A549 (cell line): ENCODE results near the gene BLMH. TPM values are rescaled to one million over a fixed set of nuclear protein-coding genes. Genes with fewer than 3 reads are reported as not detected.

Experiments
- ATAC-seq, 2 experiments: fragments of 200-7000 bp in 1 of 2; fragments of >200 bp in 1 of 2; cut with Nextera tagmentation in 1 of 2; cut with Tn5 transposase in 1 of 2; 3 replicates each; pipeline versions ENCODE4 v1.8.0 to v1.9.1; 2018 to 2020; ENCODE audit warnings: mild to moderate bottlenecking in 1 of 2, moderate library complexity in 1 of 2
- CTCF ChIA-PET: fragments of 300-600 bp; sonication (Branson Sonifier 250); formaldehyde crosslinking; extraction: SDS; loops from one replicate; lab custom pipeline; 2021; ENCODE audit warnings: antibody characterized with exemption, inconsistent platforms; lab: Yijun Ruan, JAX
- POLR2A ChIA-PET: fragments of 350-600 bp; formaldehyde crosslinking; extraction: SDS; loops from one replicate; lab custom pipeline; 2021; ENCODE audit warnings: antibody characterized with exemption, inconsistent platforms; lab: Yijun Ruan, JAX
- DNase-seq, 2 experiments: peaks; one replicate each; pipeline versions ENCODE4 v3.0.0 to v3.0.0-alpha.2; 2011 to 2016; ENCODE audit warnings: low read depth in 1 of 2, low spot score in 1 of 2
- FAIRE-seq: peaks from 2 replicates; lab custom pipeline; 2011; peaks lifted over from hg19 to GRCh38; lab: Jason Lieb, UNC
- H3K27ac ChIP-seq, 2 experiments: fragments of >200 bp; sonication (Bioruptor Twin); formaldehyde crosslinking; 3 replicates each; pipeline ENCODE4 v1.5.1; 2016 to 2017
- H3K4me1 ChIP-seq: fragments of >200 bp; sonication (Bioruptor Twin); formaldehyde crosslinking; 3 replicates; pipeline ENCODE4 v1.6.1; 2016
- H3K4me2 ChIP-seq: fragments of >200 bp; sonication (Bioruptor Twin); formaldehyde crosslinking; 3 replicates; pipeline ENCODE4 v1.6.1; 2016
- H3K4me3 ChIP-seq: fragments of >200 bp; sonication (Bioruptor Twin); formaldehyde crosslinking; 3 replicates; pipeline ENCODE4 v1.5.1; 2016
- H3K9me3 ChIP-seq: fragments of >200 bp; sonication (Bioruptor Twin); formaldehyde crosslinking; 3 replicates; pipeline ENCODE4 v1.6.1; 2016
- BCL3 ChIP-seq: fragments of >200 bp; sonication (Bioruptor Twin); formaldehyde crosslinking; IDR thresholded peaks from 3 replicates; pipeline ENCODE4 v1.6.1; 2016
- CEBPB ChIP-seq, 2 experiments: fragments of >200 bp in 1 of 2; sonication (Bioruptor Twin) in 1 of 2; formaldehyde crosslinking in 1 of 2; IDR thresholded peaks; 2 replicates each; pipeline ENCODE4 v1.6.1; 2012 to 2016
- CHD4 ChIP-seq: fragments of 200-600 bp; sonication (generic); IDR thresholded peaks from 2 replicates; pipeline ENCODE4 v1.6.1; 2016; ENCODE audit warnings: antibody characterized with exemption, mild to moderate bottlenecking, borderline replicate concordance
- E2F6 ChIP-seq: IDR thresholded peaks from 2 replicates; pipeline ENCODE4 v1.6.1; 2012; ENCODE audit warnings: low read depth, borderline replicate concordance
- EHF ChIP-seq: fragments of 250-450 bp; sonication (Bioruptor Pico); IDR thresholded peaks from 2 replicates; pipeline ENCODE4 v1.5.0; 2020; ENCODE audit warnings: mild to moderate bottlenecking
- EHMT2 ChIP-seq: fragments of 200-600 bp; sonication (generic); IDR thresholded peaks from 2 replicates; pipeline ENCODE4 v1.6.1; 2016; ENCODE audit warnings: antibody characterized with exemption, low read depth, mild to moderate bottlenecking, moderate library complexity
- ESRRA ChIP-seq: fragments of 150-350 bp; IDR thresholded peaks from 2 replicates; pipeline ENCODE4 v1.6.1; 2014; ENCODE audit warnings: mild to moderate bottlenecking, low read length, borderline replicate concordance
- FOSL2 ChIP-seq, 2 experiments: fragments of 450-650 bp in 1 of 2; fragments of >200 bp in 1 of 2; sonication (Bioruptor Twin) in 1 of 2; formaldehyde crosslinking; IDR thresholded peaks; 2 replicates each; pipeline versions ENCODE4 v1.5.0 to v1.6.1; 2016 to 2020; ENCODE audit warnings: mild to moderate bottlenecking in 1 of 2, moderate library complexity in 1 of 2
- FOXS1 ChIP-seq: fragments of 250-450 bp; sonication (Bioruptor Pico); IDR thresholded peaks from 2 replicates; pipeline ENCODE4 v1.5.0; 2020; ENCODE audit warnings: mild to moderate bottlenecking, moderate library complexity
- GATA3 ChIP-seq: IDR thresholded peaks from 2 replicates; pipeline ENCODE4 v1.6.1; 2012; ENCODE audit warnings: borderline replicate concordance
- HDAC2 ChIP-seq: fragments of 200-600 bp; sonication (generic); IDR thresholded peaks from 2 replicates; pipeline ENCODE4 v1.6.1; 2016
- HMGXB4 ChIP-seq: fragments of 250-450 bp; sonication (Bioruptor Pico); IDR thresholded peaks from 2 replicates; pipeline ENCODE4 v1.5.0; 2021; ENCODE audit warnings: mild to moderate bottlenecking, moderate library complexity, borderline replicate concordance
- HOXA7 ChIP-seq: fragments of 250-450 bp; sonication (Bioruptor Pico); IDR thresholded peaks from 2 replicates; pipeline ENCODE4 v1.5.0; 2020; ENCODE audit warnings: mild to moderate bottlenecking, moderate library complexity
- HOXB5 ChIP-seq: fragments of 250-450 bp; sonication (Bioruptor Pico); IDR thresholded peaks from 2 replicates; pipeline ENCODE4 v1.5.0; 2020; ENCODE audit warnings: mild to moderate bottlenecking, moderate library complexity
- JUN ChIP-seq, 2 experiments: fragments of >200 bp; sonication (Bioruptor Twin); formaldehyde crosslinking; IDR thresholded peaks; 2 replicates in 1 of 2; 3 replicates in 1 of 2; pipeline ENCODE4 v1.6.1; 2016 to 2017
- JUNB ChIP-seq: fragments of >200 bp; sonication (Bioruptor Twin); formaldehyde crosslinking; IDR thresholded peaks from 2 replicates; pipeline ENCODE4 v1.6.1; 2016
- KDM1A ChIP-seq: fragments of 200-600 bp; sonication (generic); IDR thresholded peaks from 2 replicates; pipeline ENCODE4 v1.6.1; 2016; ENCODE audit warnings: low read depth, mild to moderate bottlenecking
- MAFK ChIP-seq: fragments of 450-650 bp; IDR thresholded peaks from 2 replicates; pipeline ENCODE4 v1.6.1; 2014; ENCODE audit not compliant: partially characterized antibody
- MAX ChIP-seq: IDR thresholded peaks from 2 replicates; pipeline ENCODE4 v1.6.1; 2012
- PBX3 ChIP-seq: IDR thresholded peaks from 2 replicates; pipeline ENCODE4 v1.6.1; 2012
- PHF8 ChIP-seq: fragments of 200-600 bp; sonication (generic); IDR thresholded peaks from 2 replicates; pipeline ENCODE4 v1.6.1; 2016; ENCODE audit warnings: low read depth, mild to moderate bottlenecking, antibody characterized with exemption, moderate library complexity, borderline replicate concordance
- SMC3 ChIP-seq: fragments of >200 bp; sonication (Bioruptor Twin); formaldehyde crosslinking; IDR thresholded peaks from 3 replicates; pipeline ENCODE4 v1.6.1; 2018; ENCODE audit warnings: inconsistent platforms
- TFCP2L1 ChIP-seq: fragments of 250-450 bp; sonication (Bioruptor Pico); IDR thresholded peaks from 2 replicates; pipeline ENCODE4 v1.5.0; 2021; ENCODE audit warnings: mild to moderate bottlenecking
- TP53 ChIP-seq: fragments of 250-450 bp; sonication (Bioruptor Pico); IDR thresholded peaks from 2 replicates; pipeline ENCODE4 v1.5.0; 2021; ENCODE audit warnings: mild to moderate bottlenecking, moderate library complexity
- ZC3H11A ChIP-seq: fragments of 450-650 bp; IDR thresholded peaks from 2 replicates; pipeline ENCODE4 v1.6.1; 2014; ENCODE audit warnings: antibody characterized with exemption, mild to moderate bottlenecking
- WGBS: methylation state at CpG from one replicate; pipeline ENCODE4 v1.1.6; 2017; ENCODE audit errors: missing lambda C conversion rate; 5-methylcytosine and 5-hydroxymethylcytosine counted together
- polyA plus RNA-seq, 4 experiments: library from polyadenylated mRNA; depleted of rRNA in 3 of 4; stranded (reverse); fragments of >200 nt; fragmentation: RNase III in 1 of 4; extraction: RNeasy Plus Mini Kit Qiagen cat#74134 plus additional on column Dnase treatment in 1 of 4; gene quantifications; 2 replicates in 3 of 4; 3 replicates in 1 of 4; pipeline ENCODE4 v1.2.3, GENCODE V29; 2011 to 2017

BLMH gene
- polyA plus RNA-seq, 2 of the 4 experiments (the other 2 are of a cell fraction), result 38.5 to 66.4 TPM

GRCh38 chr17:30292286-30292858 is 628 bp upstream of the BLMH start:
- Histone ChIP-seq H3K4me3 (peak overlapping the region; percentile 80), H3K27ac (peak overlapping the region; percentile 82 to 92), H3K4me1 (peaks cover 10% of the 10 kb centered on the region), H3K4me2 (peak overlapping the region; percentile 85), H3K9me3 (no peaks in the 10 kb centered on the region)
- ChIA-PET CTCF (interaction anchor here (0.6 to 2.3 kb wide), 12 partner anchors 10 to 199 kb away, joined by 3 to 16 read pairs (median 4); no protein-coding TSS in a partner anchor), POLR2A (interaction anchor here (0.7 to 1.8 kb wide), 5 partner anchors 10 to 188 kb away, joined by 3 to 8 read pairs (median 4); no protein-coding TSS in a partner anchor)
- DNase-seq (peak in 1 of 2 experiments; percentile 61), FAIRE-seq (no peak), ATAC-seq (peak in 1 of 2 experiments; percentile 55; a peak in 2 of 6 replicates)
- WGBS, result 45% methylated on average over 17 of the region's 17 CpGs
- TF ChIP-seq EHF (CRISPR knock-in tag), result no peak
- TF ChIP-seq BCL3, result peak; percentile 16; the same call in 1 of the 3 replicates
- TF ChIP-seq HOXB5, result 0 out of 2 replicates have a peak, but pooled peaks have one; percentile 25
- TF ChIP-seq TP53 (CRISPR knock-in tag), result no peak; the same call in 1 of the 2 replicates
- TF ChIP-seq E2F6, result no peak
- TF ChIP-seq PHF8, result peak; percentile 96; the same call in 1 of the 2 replicates
- TF ChIP-seq HDAC2, result no peak
- no peak for TF ChIP-seq TFCP2L1 (CRISPR knock-in tag)
- no peak for TF ChIP-seq KDM1A
- TF ChIP-seq CHD4, result no peak

- Histone ChIP-seq H3K27ac (peak overlapping the region; percentile 82 to 92), H3K4me3 (peak overlapping the region; percentile 80), H3K4me2 (peak overlapping the region; percentile 85), H3K4me1 (peaks cover 10% of the 10 kb centered on the region), H3K9me3 (no peaks in the 10 kb centered on the region)
- DNase-seq, result peak; percentile 60 to 74
- ChIA-PET POLR2A (interaction anchor here (0.8 to 1.8 kb wide), 3 partner anchors 8 to 75 kb away, joined by 3 to 8 read pairs (median 4); no protein-coding TSS in a partner anchor), CTCF (interaction anchor here (0.8 to 2.3 kb wide), 8 partner anchors 11 to 198 kb away, joined by 3 to 16 read pairs (median 4); no protein-coding TSS in a partner anchor)
- peak; percentile 23 for FAIRE-seq
- peak; percentile 78 to 86 for ATAC-seq
- no peak for TF ChIP-seq MAFK
- peak; percentile 81; the same call in 1 of the 2 replicates for TF ChIP-seq E2F6
- TF ChIP-seq MAX, result peak; percentile 92
- no peak for TF ChIP-seq PBX3
- no peak for TF ChIP-seq CEBPB (IDR thresholded peaks at IDR 0.05)
- no peak for TF ChIP-seq JUNB
- TF ChIP-seq FOXS1 (CRISPR knock-in tag), result no peak
- WGBS, result 5% methylated on average over 22 of the region's 22 CpGs
These were observed 825 bp downstream of the BLMH start for GRCh38 chr17:30290696-30291542.

GRCh38 chr17:30290077-30290476 is 1.7 kb downstream of the BLMH start:
- H3K4me1 ChIP-seq, result peaks cover 10% of the 10 kb centered on the region
- FAIRE-seq (no peak), ATAC-seq (no peak), DNase-seq (no peak)
- WGBS, result 85% methylated on average over 2 of the region's 2 CpGs
- ChIA-PET POLR2A (no interaction called here), CTCF (no interaction called here)
- no peaks in the 10 kb centered on the region for H3K9me3 ChIP-seq
- H3K27ac ChIP-seq, result no peak overlapping the region
- peak overlapping the region; percentile 85 for H3K4me2 ChIP-seq
- H3K4me3 ChIP-seq, result peak overlapping the region; percentile 80; the same call in 2 of the 3 replicates
- TF ChIP-seq SMC3 (no peak), EHMT2 (no peak), HOXB5 (no peak), HMGXB4 (CRISPR knock-in tag) (no peak), HOXA7 (no peak), ESRRA (no peak), TP53 (CRISPR knock-in tag) (no peak), FOSL2 (IDR thresholded peaks at IDR 0.05) (no peak), FOSL2 (CRISPR knock-in tag; IDR thresholded peaks at IDR 0.05) (no peak), MAFK (no peak), ZC3H11A (no peak), GATA3 (no peak), JUN (IDR thresholded peaks at IDR 0.05) (no peak)
